Non-pigmented ciliary epithelial cell (primary cell): ENCODE measurements around the gene BRD7.

Experiments used
- DNase-seq: peaks from one replicate; pipeline ENCODE4 v3.0.0-alpha.2; 2010; ENCODE audit warnings: low read depth

The BRD7 gene

DNA sequence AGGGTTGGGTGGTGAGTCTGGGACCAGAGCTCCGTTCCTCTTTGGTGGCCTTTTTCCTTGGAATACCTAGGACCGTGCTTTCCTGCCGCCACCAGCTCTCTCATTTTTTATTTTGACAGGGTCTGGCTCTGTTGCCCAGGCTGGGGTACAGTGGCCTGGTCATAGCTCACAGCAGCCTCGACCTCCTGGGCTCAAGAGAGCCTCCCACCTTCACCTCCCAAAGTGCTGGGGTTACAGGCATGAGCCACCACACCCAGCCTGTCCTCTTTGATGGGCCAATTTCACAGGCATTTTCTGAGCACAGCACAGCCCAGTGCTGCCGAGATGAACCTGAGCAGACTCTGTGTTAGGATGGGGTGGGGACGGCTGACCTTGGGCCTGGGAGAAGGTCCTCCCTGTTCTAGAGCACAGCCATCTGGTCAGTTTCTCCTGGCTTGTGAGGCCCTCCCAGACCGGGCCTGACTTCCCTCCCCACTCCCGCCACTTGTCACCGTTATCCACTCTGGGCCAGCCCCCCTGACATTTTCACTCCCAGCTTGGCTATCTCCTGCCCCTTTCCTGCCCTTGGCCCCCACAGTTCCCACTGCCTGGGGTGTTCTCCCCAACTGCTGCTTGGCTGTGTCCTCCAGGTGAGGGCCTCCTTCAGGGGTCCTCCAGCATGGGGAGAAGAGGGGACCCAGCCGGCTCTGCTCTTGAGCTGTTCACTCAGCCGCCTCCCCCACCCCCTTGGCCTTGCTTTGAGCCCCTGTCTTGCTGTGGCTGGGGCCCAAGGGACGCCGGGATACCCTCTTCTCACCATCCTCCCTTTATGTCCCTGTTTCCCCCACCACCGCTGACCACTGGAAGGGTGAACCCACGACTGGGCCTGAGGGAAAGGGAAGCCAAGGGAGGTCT is 97.4 kb downstream of the BRD7 start:
- DNase-seq = no peak

DNA sequence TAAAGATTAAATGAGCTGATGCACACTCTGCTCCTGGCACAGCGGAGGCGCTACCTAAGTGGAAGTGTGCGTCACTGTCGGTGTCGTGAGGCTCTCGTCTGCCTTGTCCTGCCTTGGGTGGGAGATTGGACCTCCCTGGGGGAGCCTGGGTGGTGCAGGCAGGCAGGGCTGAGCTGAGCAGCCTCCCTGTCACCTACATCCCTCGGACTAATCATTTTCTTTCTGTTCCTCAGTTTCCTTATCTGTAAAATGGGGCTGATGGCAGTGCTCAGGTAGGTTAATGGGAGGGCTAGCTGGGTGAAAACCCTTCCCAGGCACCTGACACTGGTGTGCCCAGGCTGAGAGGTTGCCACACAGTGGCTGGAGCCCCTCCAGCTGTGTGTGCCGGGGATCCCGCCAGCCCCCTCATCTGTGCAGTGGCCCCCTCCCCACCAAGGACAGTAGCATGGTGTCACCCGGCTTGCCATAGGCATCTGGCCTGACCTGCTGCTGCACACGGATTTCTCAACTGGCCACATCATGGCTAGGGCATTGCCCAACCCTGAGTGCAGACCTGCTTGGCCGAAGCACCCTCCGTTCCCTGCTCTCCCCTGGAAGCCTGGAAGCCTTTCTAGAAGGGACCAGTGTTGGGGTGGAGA is 98.2 kb downstream of the BRD7 start:
- DNase-seq = no peak

DNA sequence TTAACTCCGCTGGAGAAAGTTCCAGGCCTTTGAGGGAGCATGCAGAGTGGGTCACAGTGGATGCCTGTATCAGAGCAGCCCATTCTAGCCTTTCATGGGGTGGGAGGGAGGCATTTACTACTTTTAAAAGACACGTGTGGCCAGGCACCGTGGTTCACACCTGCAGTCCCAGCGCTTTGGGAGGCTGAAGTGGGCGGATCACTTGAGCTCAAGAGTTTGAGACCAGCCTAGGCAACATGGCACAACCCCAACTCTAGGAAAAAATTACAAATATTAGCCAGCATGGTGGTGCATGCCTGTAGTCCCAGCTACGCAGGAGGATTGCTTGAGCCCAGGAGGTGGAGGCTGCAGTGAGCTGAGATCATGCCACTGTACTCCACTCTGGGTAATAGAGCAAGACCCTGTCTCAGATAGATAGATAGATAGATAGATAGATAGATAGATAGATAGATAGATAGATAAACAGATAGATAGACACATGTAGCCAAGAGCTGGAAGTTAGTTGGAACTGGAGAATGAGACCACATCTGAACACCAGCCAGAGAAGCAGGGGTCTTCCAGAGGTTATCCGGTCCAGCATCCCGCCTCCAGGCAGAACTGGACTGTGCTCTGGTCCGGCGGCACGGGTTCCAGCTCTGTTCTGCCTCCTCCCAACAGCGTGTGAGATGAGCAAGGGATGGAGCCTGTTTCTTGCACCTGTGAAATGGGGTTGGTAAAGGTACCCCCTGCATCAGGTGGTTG is 98.8 kb downstream of the BRD7 start:
- no peak for DNase-seq

DNA sequence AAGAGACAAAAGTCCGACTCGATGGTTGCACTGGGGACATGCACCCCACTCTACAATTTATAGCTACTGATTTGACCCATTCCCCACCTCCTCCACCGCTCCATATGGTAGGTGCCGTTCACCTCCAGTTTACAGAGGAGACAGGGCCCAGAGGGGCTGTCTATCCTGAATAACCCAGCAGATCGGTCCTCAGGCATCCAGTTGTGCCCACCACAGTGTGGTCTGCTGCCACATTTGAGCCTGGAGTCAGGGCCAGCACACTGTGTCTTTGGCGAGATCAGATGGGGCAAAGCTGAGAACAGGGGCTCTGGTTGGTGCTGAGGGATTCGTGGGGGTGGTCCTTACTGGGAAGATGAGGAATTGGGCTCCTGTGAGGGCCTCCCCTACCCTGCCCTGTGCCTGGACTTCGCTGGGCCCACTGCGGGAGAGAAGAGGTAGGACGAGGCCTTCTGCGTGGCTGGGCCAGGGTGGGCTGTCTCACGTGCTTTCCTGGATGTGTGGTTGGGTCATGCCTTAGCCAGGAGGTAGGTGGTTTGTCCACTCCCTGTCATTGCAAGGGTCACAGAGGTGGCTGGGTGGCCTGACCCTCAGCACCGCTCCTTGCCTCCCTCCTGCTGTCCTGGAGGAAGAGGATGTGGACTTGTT is 99.6 kb downstream of the BRD7 start:
- no peak for DNase-seq

DNA sequence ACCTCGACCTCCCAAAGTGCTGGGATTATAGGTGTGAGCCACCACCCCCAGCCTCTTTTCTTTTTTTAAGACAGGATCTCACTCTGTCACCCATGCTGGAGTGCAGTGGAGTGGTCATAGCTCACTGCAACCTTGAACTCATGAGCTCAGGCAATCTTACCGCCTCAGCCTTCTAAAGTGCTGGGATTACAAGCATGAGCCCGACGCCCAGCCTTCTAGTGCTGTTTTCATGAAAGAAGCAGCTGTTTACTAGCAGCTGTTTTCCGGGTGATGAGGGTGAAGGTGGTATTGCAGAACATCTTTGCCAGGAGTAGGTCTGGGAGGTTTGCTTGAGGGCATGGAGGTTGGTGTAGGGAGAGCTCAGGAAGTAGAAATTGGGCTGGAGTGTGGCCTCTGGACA is 100.4 kb downstream of the BRD7 start:
- DNase-seq = no peak

DNA sequence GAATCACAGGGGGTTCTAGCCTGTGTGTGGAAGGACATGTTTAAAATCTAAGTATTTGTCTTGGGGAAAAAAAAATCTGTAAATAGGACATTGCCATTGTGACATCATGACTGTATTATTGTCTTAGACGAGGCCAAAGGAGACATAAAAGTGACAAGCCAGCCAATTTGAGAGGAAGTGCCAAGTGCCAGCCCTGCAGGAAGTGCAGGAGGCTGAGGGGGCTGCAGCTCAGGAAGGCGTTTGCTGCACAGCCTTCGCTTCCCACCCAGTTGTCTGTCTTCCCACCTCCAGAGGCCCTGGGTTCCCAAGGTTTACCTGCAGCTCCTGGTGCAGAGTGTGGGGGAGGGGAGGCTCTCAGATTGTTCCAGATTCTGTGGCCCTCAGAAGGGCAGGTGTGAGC is 101.1 kb downstream of the BRD7 start:
- DNase-seq = no peak

DNA sequence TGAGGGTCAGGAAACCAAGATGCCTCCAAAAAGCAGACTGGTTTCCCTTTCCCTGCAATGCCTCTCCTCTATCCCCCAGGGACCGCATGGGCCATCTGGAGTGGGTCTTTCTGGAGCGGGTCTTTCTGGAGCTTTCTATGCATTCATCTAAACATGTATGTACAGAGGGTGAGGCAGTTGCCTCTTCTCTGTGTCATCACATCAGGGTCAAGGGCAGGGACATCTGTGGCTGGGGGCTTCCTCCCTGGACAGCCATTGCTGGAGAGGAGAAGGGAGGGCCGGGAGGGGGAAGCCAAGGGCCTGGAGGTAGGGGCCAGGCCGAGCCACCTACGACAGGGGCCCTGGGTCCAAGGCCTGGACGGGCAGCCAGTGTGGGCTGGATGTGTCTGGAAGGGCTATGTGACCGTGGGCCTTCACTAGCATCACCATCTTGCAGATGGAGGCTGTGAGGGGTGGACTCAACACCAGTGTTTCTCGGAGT is 101.6 kb downstream of the BRD7 start:
- no peak for DNase-seq

DNA sequence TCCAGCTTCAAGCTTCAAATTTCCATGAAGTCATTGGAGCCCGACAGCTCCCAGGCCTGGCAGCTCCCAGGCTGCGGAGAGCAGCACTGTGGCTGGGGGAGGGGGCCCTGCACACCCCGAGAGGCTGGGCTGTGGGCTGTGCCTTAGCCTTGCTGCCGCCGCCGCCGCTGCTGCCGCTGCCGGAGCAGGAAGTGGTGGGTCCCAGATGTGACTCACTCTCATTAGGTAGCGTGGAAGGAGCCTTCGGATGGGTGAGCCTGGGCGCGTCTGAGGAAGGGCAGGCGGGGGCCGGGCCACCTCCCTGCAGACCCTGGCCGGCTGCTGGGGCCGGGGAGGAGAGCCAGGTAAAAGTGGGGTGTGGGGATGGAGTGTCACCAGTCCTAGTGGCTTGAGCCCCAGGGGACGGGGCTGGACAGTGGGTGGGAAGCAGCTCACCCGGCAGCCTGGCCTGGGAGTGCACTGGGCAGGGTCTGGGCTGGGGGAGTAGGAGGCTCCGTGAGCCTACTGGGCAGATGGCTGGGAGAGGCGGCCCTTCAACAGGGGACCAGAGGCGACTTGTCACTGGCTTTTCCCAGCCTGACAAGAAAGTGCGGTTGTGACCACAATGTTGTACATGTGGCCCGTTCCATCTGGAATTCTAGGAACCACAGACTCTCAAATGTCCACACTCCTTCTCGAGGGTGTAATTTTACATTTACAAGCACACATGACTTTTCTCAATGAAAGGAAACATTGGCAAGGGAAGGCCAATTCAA is 102.3 kb downstream of the BRD7 start, which contains the start of gene ADCY7:
TSS of gene ADCY7 (plus strand) at position 215 of the 755 bp plus-strand sequence. CDS start 21,629 bp downstream, outside the sequence.
- peak; percentile 41 for DNase-seq
